HEK293T (cell line): ENCODE data around the gene RPL10A.

ENCODE experiments used
- FOXM1 ChIP-seq: fragments of 450-650 bp; IDR thresholded peaks from 2 replicates; pipeline ENCODE4 v1.6.1; 2017; ENCODE audit warnings: mild to moderate bottlenecking, borderline replicate concordance
- ZNF384 ChIP-seq: fragments of 450-650 bp; IDR thresholded peaks from 2 replicates; pipeline ENCODE4 v1.6.1; 2016

DNA sequence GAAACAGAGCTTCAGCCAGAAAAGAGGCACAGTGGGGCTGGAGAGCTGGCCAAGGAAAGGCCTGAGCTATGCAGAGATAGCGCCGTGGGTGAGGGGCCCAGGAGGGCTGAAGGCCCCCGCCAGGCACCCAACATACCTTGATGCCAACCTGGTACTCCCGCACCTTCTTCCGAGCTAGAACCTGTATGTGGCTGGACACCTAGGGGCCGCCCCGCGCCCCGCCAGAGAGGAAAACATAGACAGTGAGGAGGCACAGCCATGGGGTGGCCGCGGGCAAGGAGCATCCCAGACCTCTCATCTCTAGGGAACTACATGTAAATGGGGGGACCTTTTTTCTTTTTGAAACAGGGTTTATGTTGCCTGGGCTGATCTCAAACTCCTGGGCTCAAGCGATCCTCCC lies 12.0 kb downstream of the RPL10A start:
- TF ChIP-seq FOXM1 (no peak), ZNF384 (no peak)
